ENCODE data around the gene CTIF.

Gene CTIF

DNA sequence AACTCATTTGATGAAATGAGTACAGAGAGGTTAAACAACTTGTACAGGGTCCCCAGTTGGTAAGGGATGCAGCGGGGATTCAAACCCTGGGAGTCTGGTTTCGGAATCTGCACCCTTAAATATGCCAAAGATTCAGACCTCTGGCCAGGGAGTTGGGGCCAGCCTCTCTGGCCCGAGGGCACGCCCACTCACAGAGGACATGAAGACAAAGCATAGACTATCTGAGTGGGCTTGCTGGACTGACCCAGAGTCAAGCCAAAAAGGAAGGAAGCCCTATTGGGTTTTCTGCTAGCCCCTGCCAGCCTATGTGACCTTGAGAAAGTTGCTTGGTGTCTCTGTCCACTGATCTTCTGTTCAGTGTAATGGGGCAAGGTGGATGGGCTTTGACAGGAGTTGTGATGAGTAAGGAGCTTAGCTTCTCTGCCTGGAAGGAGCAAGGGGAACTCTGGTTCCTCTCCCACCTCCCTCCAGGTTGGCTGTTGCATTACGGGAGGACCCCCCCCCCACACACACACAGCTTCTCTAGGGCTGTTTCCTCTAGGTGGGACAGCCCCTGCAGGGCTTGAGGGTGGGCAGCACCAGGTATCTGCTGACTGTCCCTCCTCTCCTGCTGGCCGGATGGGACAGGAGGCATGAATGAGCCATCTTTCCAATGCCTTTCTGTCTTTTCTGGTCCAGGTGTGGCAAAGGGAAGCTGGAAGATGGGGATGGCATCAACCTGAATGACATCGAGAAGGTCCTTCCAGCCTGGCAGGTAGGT is 131.3 kb downstream of the CTIF start:
- no peak for DNase-seq

DNA sequence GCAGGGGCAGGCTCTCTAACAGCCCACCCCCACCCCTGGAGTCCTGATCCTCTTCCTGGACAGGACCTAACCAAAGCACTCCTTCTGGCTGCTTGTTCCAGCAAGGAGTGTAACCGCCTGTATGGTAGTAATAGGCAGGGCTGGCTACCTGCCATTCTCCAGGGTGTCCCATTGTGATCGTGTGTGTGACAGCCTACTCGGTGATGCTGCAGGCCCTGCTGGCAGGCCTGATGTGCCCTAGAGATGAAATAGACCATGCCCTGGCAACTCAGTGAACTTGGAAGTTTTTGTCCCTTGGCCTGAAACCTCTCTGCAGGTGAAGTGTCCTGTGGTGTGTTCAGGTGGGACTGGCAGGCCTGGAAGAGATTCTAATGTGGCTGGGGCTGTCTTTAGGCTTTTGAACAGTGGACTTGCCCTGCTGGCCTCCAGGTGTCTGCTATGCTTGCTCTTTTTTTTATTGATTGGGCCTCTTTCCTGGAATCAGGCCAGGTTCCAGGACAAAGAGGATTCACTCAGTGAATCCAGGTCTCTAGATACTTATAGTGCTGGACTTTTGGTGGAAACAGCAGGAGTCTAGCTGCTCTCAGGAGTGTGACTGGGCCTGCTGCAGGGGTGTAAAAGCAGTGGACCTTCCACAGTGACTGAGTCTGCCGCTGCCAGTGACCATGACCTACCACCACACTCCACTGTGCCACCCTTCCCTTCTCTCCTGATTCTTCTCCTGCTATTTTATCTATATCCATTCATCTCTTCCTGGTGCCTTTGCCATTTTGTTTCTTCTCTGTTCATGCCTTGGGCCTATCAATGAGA is 132.1 kb downstream of the CTIF start:
- DNase-seq, result no peak

- DNase-seq, result no peak
These were observed 132.7 kb downstream of the CTIF start for GRCh38 chr18:48671561-48671945.

GRCh38 chr18:48672671-48673340 is 134.0 kb downstream of the CTIF start:
- DNase-seq, result peak; percentile 21 to 55

DNA sequence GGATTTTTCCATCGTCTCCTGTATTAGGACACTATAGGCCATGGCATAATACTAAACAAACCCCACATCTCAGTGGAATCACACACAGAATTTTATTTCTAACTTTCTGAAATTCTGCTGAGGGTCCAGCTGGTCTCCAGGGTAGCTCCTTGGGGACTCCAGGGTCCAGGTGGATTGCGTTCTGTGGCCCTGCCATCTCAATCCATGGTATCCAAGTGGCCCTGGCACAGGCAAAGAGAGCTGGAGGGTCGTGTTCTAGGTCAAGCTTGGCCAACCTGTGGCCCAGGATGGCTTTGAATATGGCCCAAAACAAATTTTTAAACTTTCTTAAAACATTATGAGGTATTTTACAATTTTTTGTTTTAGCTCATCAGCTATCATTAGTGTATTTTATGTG is 134.6 kb downstream of the CTIF start:
- no peak for DNase-seq

GRCh38 chr18:48673853-48674721 is 135.3 kb downstream of the CTIF start:
- no peak for DNase-seq

DNA sequence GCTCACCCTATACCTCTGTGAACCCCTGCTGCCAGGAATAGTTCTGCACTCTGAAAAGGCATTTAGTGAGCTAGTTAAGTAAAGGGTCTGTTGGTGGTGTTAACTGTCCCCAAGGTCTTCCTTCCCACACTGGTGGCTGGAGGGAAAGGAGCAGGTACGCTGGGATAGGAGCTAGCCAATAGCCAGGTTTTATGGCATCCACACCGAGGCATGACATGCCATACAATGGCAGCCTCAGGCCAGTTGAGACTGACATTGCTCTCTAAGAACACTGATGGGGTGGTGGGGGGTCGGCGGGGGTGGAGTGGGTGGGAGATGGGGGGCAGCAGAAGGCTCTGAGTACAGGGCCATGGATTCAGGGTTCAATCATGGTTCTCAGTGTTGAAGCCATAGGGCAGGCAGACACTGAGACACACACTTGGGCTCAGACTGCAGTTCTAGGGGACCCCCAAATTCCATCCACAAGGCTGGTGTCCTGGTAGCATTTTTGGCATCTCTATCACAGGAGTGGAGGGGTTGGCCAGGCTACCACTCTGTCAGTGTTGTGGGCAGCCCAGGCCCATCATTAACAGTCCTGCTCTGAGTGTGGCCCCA is 136.0 kb downstream of the CTIF start:
- DNase-seq, result no peak

- DNase-seq, result peak; percentile 55 to 61
These were observed 136.5 kb downstream of the CTIF start for GRCh38 chr18:48675352-48675761.

- no peak for DNase-seq
These were observed 137.1 kb downstream of the CTIF start for GRCh38 chr18:48675912-48676311.

GRCh38 chr18:48676346-48676745 is 137.5 kb downstream of the CTIF start:
- no peak for DNase-seq

- DNase-seq, result peak; percentile 32 to 49
These were observed 138.0 kb downstream of the CTIF start for GRCh38 chr18:48676756-48677368.

DNA sequence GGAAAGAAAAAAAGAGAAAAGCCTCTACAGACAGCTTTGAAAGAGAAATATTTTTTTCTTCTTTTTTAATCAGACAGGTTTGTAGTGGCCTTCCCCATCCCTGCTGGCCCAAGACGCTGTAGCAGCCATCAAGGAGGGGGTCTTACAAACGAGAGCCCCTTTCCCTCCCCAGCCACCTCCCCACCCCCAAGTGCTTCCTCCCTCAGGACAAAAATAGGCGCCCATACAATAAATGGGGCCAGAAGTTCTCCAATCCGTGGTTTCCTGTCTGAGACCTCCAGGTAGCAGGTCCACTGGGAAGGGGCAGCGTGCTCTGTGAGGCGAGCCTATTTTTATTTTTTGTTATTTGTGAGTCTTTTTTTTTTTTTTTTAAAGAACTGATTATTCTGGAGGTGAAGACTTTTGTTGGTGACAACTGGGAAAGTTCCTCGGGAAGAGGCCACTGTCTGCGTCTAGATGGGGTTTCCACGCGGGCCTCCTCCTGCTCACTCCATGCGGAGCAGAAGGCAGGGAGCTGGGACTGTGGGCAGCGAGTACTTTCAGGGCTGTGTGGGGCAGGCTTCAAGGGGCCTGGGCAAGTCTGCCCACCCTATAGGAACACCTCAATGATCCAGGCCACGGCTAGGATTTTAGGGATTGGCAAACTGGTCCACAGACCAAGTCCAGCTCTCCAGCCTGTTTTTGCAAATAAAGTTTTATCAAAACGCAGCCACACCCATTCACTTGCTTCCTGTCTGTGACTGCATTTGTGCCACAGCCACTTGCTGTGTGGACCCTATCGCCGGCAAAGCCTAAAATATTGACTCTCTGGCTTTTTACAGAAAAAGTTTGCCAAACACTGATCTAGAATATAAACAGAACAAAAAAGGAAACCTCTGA is 139.6 kb downstream of the CTIF start:
- no peak for DNase-seq

GRCh38 chr18:48679236-48679635 is 140.4 kb downstream of the CTIF start:
- DNase-seq, result no peak

DNA sequence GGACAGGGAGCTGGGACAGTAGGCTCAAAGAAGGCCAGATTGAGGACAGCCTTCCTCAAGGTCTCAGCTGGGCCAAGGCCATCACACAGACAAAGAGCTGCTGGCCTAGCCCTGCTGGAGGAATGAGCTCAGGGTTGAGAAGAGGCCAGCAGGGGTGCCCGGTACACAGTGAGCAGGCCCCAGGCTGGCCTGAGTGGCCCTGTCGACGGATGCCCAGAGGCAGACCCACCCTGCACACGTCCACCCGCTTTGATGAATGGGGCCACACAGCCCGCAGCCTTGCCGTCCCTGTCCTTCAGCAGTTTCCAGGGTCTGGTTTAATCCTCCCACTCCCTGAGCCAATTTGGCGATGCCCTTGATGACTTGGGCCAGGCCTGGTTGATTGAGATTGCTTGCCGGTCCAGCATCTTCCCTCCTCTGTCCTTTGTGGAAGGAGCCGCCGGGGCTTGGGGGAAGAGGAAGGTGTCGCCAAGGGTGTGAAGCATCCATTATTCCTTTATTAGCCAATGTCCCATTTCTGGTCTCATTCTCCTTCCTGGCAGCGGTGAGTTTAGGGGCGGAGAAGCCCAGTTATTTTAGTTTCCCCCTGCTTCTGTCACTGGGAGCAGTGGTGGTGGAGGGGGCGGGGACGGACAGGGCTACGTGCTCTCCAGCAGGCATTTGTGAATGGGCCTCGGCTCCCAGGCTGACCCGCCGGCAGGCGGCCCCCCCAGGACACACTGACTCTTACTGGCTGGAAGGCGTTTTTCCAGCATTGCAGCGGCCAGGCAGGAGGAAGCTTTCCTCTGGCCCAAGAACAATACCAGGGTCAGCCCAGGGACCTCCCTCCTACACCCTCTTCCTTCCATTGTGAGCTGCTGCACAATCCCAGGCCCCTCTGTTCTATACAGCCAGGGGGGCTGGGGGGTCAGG is 141.8 kb downstream of the CTIF start:
- no peak for DNase-seq

- DNase-seq, result no peak
These were observed 143.9 kb downstream of the CTIF start for GRCh38 chr18:48682768-48683167.

DNA sequence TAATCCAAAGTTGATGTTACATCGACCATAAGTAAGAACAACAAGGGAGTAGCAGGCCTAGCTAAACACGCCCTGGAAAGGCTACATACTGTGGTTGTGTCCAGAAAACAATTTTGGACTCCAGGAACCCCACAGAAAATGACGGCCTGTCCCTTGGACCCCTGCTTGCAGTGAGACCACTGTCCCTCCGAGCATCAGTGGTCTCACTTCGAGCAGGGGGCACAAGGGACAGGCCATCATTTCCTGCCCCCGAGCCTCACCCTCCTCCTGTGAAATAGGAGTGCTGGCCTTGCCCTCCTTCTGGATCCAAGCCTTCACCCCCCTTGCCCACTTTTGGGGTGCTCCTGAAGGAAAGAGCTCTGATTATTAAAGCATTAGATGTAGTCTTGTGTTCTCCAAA is 144.4 kb downstream of the CTIF start:
- DNase-seq, result no peak

DNA sequence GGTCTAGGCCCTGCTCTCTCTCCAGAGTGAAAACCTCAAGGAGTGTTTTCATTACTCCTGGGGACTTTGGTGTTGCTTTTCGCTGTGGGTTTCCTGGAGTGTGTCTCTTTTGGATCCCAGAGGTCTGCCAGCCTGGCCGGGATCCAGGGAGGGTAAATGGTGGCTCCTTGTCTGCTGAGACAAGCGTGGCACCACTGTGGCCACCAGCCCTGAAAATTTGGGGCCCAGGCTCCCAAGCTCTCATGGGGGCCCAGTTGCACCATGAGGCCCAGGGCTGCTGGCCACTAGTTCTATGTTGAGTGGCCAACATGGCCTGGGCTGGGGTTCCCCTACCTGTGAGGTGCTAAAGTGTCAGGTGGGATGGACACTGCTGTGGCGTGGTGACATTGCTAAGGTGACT is 144.8 kb downstream of the CTIF start:
- no peak for DNase-seq

- no peak for DNase-seq
These were observed 148.7 kb downstream of the CTIF start for GRCh38 chr18:48687346-48688042.

DNA sequence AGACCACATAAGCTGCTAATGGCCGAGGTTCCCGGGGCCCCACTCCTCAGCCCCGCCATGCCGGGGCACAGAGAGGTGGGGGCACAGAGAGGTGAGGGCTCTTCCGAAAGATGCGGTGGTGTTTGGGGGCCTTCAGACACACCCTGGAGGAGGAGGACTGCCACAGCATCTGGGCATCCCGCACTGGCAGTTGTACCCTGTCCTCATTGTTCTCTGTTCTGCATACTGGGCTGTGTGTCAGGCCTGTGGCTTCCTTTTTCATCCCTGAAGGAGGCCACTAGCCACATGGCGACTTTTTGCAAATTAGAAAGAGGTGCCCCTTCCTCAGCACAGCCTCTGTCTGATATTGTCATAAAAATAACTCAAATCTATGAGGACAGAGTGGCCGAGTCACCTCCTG is 150.1 kb downstream of the CTIF start:
- DNase-seq, result no peak

All from NCI-H2081 (cell line).